GM12878 (cell line): ENCODE data around the gene MRPL1. TPM values are rescaled to one million over a fixed set of nuclear protein-coding genes. Genes with fewer than 3 reads are reported as not detected.

Experiments used
- ATAC-seq: fragments of 200-7000 bp; cut with Tn5 transposase; 3 replicates; pipeline ENCODE4 v1.9.1; 2020; ENCODE audit warnings: mild to moderate bottlenecking, moderate library complexity
- BruUV-seq: library from RNA; stranded (reverse); fragments of 400-500 nt; replicated peaks from 2 replicates; lab custom pipeline; 2021; lab: Mats Ljungman, UMichigan
- CTCF ChIA-PET: fragments of 300-600 bp; sonication (Branson Sonifier 250); formaldehyde crosslinking; extraction: SDS; loops from one replicate; lab custom pipeline; 2021; ENCODE audit warnings: inconsistent platforms; lab: Yijun Ruan, JAX
- POLR2A ChIA-PET: fragments of 350-600 bp; formaldehyde crosslinking; extraction: SDS; loops from one replicate; lab custom pipeline; 2021; ENCODE audit warnings: inconsistent platforms; lab: Charles Lee
- RAD21 ChIA-PET: fragments of 300-600 bp; sonication (Branson Sonifier 250); formaldehyde crosslinking; loops from one replicate; lab custom pipeline; 2023; ENCODE audit warnings: antibody characterized with exemption; ENCODE audit not compliant: unreplicated experiment; lab: Charles Lee
- SMC1A ChIA-PET: fragments of 300-600 bp; sonication (Branson Sonifier 250); formaldehyde crosslinking; loops from one replicate; lab custom pipeline; 2023; ENCODE audit not compliant: unreplicated experiment, uncharacterized antibody; lab: Charles Lee
- DNase-seq: peaks from one replicate; pipeline ENCODE4 v3.0.0-alpha.2; 2011; ENCODE audit warnings: low read depth, low spot score
- FAIRE-seq: peaks from 3 replicates; lab custom pipeline; 2011; peaks lifted over from hg19 to GRCh38; lab: Jason Lieb, UNC
- H2AFZ ChIP-seq: 2 replicates; pipeline ENCODE4 v1.6.0; 2011; ENCODE audit warnings: low read depth, low read length, control low read depth; ENCODE audit not compliant: control insufficient read depth
- H3K27ac ChIP-seq: 2 replicates; pipeline ENCODE4 v1.5.1; 2011; ENCODE audit warnings: control low read depth; ENCODE audit not compliant: control insufficient read depth, insufficient read depth
- H3K27me3 ChIP-seq, 2 experiments: replicated peaks in 1 of 2; 2 replicates each; pipeline versions ENCODE4 v1.6.0 to v1.6.1; 2011; ENCODE audit warnings: low read length in 1 of 2; ENCODE audit not compliant: control insufficient read depth in 2 of 2, insufficient read depth in 2 of 2
- H3K36me3 ChIP-seq, 2 experiments: 2 replicates each; pipeline ENCODE4 v1.5.1; 2011; ENCODE audit warnings: low read length in 1 of 2; ENCODE audit not compliant: control insufficient read depth in 2 of 2, insufficient read depth in 2 of 2
- H3K4me1 ChIP-seq: 2 replicates; pipeline ENCODE4 v1.6.1; 2011; ENCODE audit warnings: mild to moderate bottlenecking, low read length, moderate library complexity, mixed read lengths; ENCODE audit not compliant: control insufficient read depth, insufficient read depth
- H3K4me2 ChIP-seq: 2 replicates; pipeline ENCODE4 v1.6.0; 2011; ENCODE audit warnings: control low read depth; ENCODE audit not compliant: control insufficient read depth, insufficient read depth
- H3K4me3 ChIP-seq: fragments of 200-600 bp; sonication (generic); 2 replicates; pipeline ENCODE4 v1.5.1; 2016
- H3K79me2 ChIP-seq: 2 replicates; pipeline ENCODE4 v1.6.0; 2011; ENCODE audit warnings: low read length; ENCODE audit not compliant: control insufficient read depth, insufficient read depth
- H3K9ac ChIP-seq: 2 replicates; pipeline ENCODE4 v1.8.0; 2011; ENCODE audit warnings: low read length, control low read depth, mixed read lengths; ENCODE audit not compliant: control insufficient read depth, insufficient read depth
- H3K9me3 ChIP-seq: replicated peaks from 3 replicates; pipeline ENCODE4 v1.5.1; 2011; ENCODE audit warnings: mild to moderate bottlenecking, low read length; ENCODE audit not compliant: control insufficient read depth, insufficient read depth
- H4K20me1 ChIP-seq: 2 replicates; pipeline ENCODE4 v1.6.0; 2011; ENCODE audit not compliant: control insufficient read depth, insufficient read depth
- CEBPZ ChIP-seq: fragments of 150-350 bp; IDR thresholded peaks from 2 replicates; pipeline ENCODE4 v1.6.1; 2016; ENCODE audit warnings: low read depth, low read length
- CHD1 ChIP-seq: IDR thresholded peaks from 2 replicates; pipeline ENCODE4 v1.6.1; 2012; ENCODE audit warnings: low read depth, low read length, improper control_type of control experiment
- CUX1 ChIP-seq: IDR thresholded peaks from 2 replicates; pipeline ENCODE4 v1.6.1; 2012; ENCODE audit warnings: improper control_type of control experiment, low read depth, low read length; ENCODE audit not compliant: insufficient replicate concordance
- HDAC6 ChIP-seq: fragments of 200-600 bp; sonication (generic); IDR thresholded peaks from one replicate; pipeline ENCODE4 v1.8.0; 2017; ENCODE audit warnings: antibody characterized with exemption; ENCODE audit not compliant: unreplicated experiment
- POU2F2 ChIP-seq: IDR thresholded peaks from 3 replicates; pipeline ENCODE4 v1.6.1; 2011; ENCODE audit warnings: low read depth, mild to moderate bottlenecking, low read length, borderline replicate concordance
- RB1 ChIP-seq: fragments of 450-650 bp; formaldehyde crosslinking; IDR thresholded peaks from 2 replicates; pipeline ENCODE4 v1.6.1; 2017; ENCODE audit warnings: mild to moderate bottlenecking, borderline replicate concordance
- SMAD1 ChIP-seq: fragments of 450-650 bp; IDR thresholded peaks from 2 replicates; pipeline ENCODE4 v1.6.1; 2018; ENCODE audit warnings: mild to moderate bottlenecking, low read depth; ENCODE audit not compliant: partially characterized antibody
- STAT3 ChIP-seq: IDR thresholded peaks from 2 replicates; pipeline ENCODE4 v1.6.1; 2011; ENCODE audit warnings: low read depth, low read length, improper control_type of control experiment
- TBL1XR1 ChIP-seq: IDR thresholded peaks from 2 replicates; pipeline ENCODE4 v1.6.1; 2012; ENCODE audit warnings: low read depth, low read length, improper control_type of control experiment
- YBX1 ChIP-seq: fragments of 450-650 bp; IDR thresholded peaks from 2 replicates; pipeline ENCODE4 v1.6.1; 2016; ENCODE audit warnings: antibody characterized with exemption
- ZNF592 ChIP-seq: fragments of 450-650 bp; IDR thresholded peaks from 2 replicates; pipeline ENCODE4 v1.6.1; 2017; ENCODE audit warnings: mild to moderate bottlenecking, moderate library complexity
- WGBS: methylation state at CpG from one replicate; pipeline ENCODE4 v1.1.6; 2016; ENCODE audit warnings: low lambda C conversion rate; ENCODE audit not compliant: insufficient replicate concordance, insufficient coverage; ENCODE audit errors: missing lambda C conversion rate; 5-methylcytosine and 5-hydroxymethylcytosine counted together
- in situ Hi-C: fragments of 300-500 bp; cut with MboI; formaldehyde crosslinking; loops from 9 replicates; pipeline ENCODE4 v1.14.3; 2018; ENCODE audit warnings: mixed read lengths
- intact Hi-C: fragments of 100-400 bp; cut with micrococcal nuclease; formaldehyde crosslinking; loops from one replicate; pipeline ENCODE4 v1.14.2; 2022; ENCODE audit not compliant: unreplicated experiment
- polyA plus RNA-seq, 11 experiments: library from polyadenylated mRNA; depleted of rRNA in 4 of 11; unstranded in 6 of 11; stranded (reverse) in 5 of 11; fragments of >200 nt; fragmentation: Nextera tagmentation in 4 of 11; fragmentation: Illumina TruSeq in 1 of 11; extraction: Ambion mirVana in 4 of 11; extraction: Trizol in 1 of 11; gene quantifications; 1 replicate in 1 of 11; 2 replicates in 10 of 11; pipeline versions ENCODE4 v1.2.1 to v1.2.3, GENCODE V29; 2011 to 2016; ENCODE audit warnings: inconsistent platforms in 2 of 11, missing spikeins in 2 of 11, low read depth in 1 of 11
- total RNA-seq, 4 experiments: library from RNA; depleted of rRNA in 3 of 4; stranded (reverse); fragments of >200 nt in 3 of 4; fragmentation: Illumina TruSeq in 1 of 4; extraction: Trizol in 1 of 4; gene quantifications; 2 replicates each; pipeline versions ENCODE4 v1.2.1 to v1.2.3, GENCODE V29; 2013 to 2021

The MRPL1 gene
- total and polyA plus RNA-seq, 10 of the 15 experiments (the other 5 are each of a cell fraction or from before 2014, with no cell fraction given): 20.2 to 35.7 (median 28.2) TPM

- no peak overlapping the region for H3K4me3 ChIP-seq
- ChIA-PET POLR2A (no interaction called here), CTCF (no interaction called here), SMC1A (interaction anchor here (0.6 to 1.2 kb wide), 2 partner anchors 85 to 192 kb away, joined by 3 to 4 read pairs; no protein-coding TSS in a partner anchor), RAD21 (no interaction called here)
- in situ Hi-C loops: no loop called here
- H3K36me3 ChIP-seq: no peaks in the 10 kb centered on the region
- no peak overlapping the region for H3K4me2 ChIP-seq
- DNase-seq (no peak), FAIRE-seq (no peak), ATAC-seq (no peak)
- H3K4me1 ChIP-seq: peaks cover 6% of the 10 kb centered on the region
- H3K79me2 ChIP-seq: no peaks in the 10 kb centered on the region
- 67% methylated on average over 1 of the region's 1 CpG for WGBS
- no peak overlapping the region for H3K27ac ChIP-seq
- no TSS peak for BruUV-seq
- no peak overlapping the region for H3K9ac ChIP-seq
- intact Hi-C loops: no loop called here
- H2AFZ ChIP-seq: no peak overlapping the region
- no peaks in the 10 kb centered on the region for H3K27me3 ChIP-seq
- H4K20me1 ChIP-seq: no peaks in the 10 kb centered on the region
- H3K9me3 ChIP-seq: no peaks in the 10 kb centered on the region
- TF ChIP-seq CUX1 (no peak), RB1 (no peak), TBL1XR1 (no peak), CEBPZ (no peak), YBX1 (no peak), HDAC6 (no peak), CHD1 (no peak), POU2F2 (no peak), SMAD1 (no peak), ZNF592 (no peak), STAT3 (no peak)
Measured at GRCh38 chr4:77856152-77856551, 6.5 kb upstream of the MRPL1 start.
